ENCODE measurements around the gene DYNC1I2.

The DYNC1I2 gene

GRCh38 chr2:171778515-171778914 lies 91.2 kb downstream of the DYNC1I2 start:
- no peak for DNase-seq (ENCODE audit: low read depth)

- no peak for DNase-seq (ENCODE audit: low read depth)
Measured at GRCh38 chr2:171785450-171785849, 98.2 kb downstream of the DYNC1I2 start.

GRCh38 chr2:171787333-171788072 lies 100.2 kb downstream of the DYNC1I2 start:
- no peak for DNase-seq (ENCODE audit: low read depth)

GRCh38 chr2:171788316-171788993 lies 101.2 kb downstream of the DYNC1I2 start:
- no peak for DNase-seq (ENCODE audit: low read depth)

- no peak for DNase-seq (ENCODE audit: low read depth)
Measured at GRCh38 chr2:171789956-171790355, 102.7 kb downstream of the DYNC1I2 start.

- DNase-seq (ENCODE audit: low read depth) = no peak
Measured at GRCh38 chr2:171791361-171791760, 104.1 kb downstream of the DYNC1I2 start.

- DNase-seq (ENCODE audit: low read depth) = no peak
Measured at GRCh38 chr2:171792157-171792556, 104.9 kb downstream of the DYNC1I2 start.

- DNase-seq (ENCODE audit: low read depth) = no peak
Measured at GRCh38 chr2:171792886-171793580, 105.8 kb downstream of the DYNC1I2 start.

GRCh38 chr2:171793691-171794678 lies 106.7 kb downstream of the DYNC1I2 start:
- DNase-seq (ENCODE audit: low read depth) = peak; percentile 34

- no peak for DNase-seq (ENCODE audit: low read depth)
Measured at GRCh38 chr2:171794918-171795317, 107.6 kb downstream of the DYNC1I2 start.
